ENCODE data around the gene POLR1H.

The POLR1H gene

GRCh38 chr6:30113841-30114240 lies 52.8 kb downstream of the POLR1H start:
- DNase-seq (ENCODE audit: low read depth): no peak
- no peak overlapping the region for H3K4me3 ChIP-seq (ENCODE audit: low read depth, low read length)
